Bronchial epithelial cell (primary cell): ENCODE data around the gene PIAS3. TPM values are rescaled to one million over a fixed set of nuclear protein-coding genes. Genes with fewer than 3 reads are reported as not detected.

Source experiments
- DNase-seq: peaks from one replicate; pipeline ENCODE4 v3.0.0-alpha.2; 2010; ENCODE audit warnings: low read depth
- FAIRE-seq: peaks from 2 replicates; lab custom pipeline; 2011; peaks lifted over from hg19 to GRCh38; lab: Jason Lieb, UNC
- H3K27me3 ChIP-seq: 2 replicates; pipeline ENCODE4 v1.5.1; 2011; ENCODE audit warnings: low read length; ENCODE audit not compliant: control insufficient read depth, insufficient read depth
- H3K36me3 ChIP-seq: 2 replicates; pipeline ENCODE4 v1.5.1; 2011; ENCODE audit warnings: low read length; ENCODE audit not compliant: control insufficient read depth, insufficient read depth
- H3K4me3 ChIP-seq: 2 replicates; pipeline ENCODE4 v1.5.1; 2011; ENCODE audit warnings: mild to moderate bottlenecking, low read depth, low read length, control low read depth
- total RNA-seq: library from RNA; depleted of rRNA; stranded (reverse); fragments of >200 nt; gene quantifications from 2 replicates; pipeline ENCODE4 v1.2.1, GENCODE V29; 2014
- TF ChIP-seq, protein P1 (sequence below): IDR thresholded peaks from 2 replicates; pipeline ENCODE4 v1.5.1; 2011; ENCODE audit warnings: mild to moderate bottlenecking, moderate library complexity, low read length, control low read depth, inconsistent platforms; ENCODE audit not compliant: insufficient read depth, severe bottlenecking

PIAS3 gene
- total RNA-seq, 1 donor from 2014 or later, result 5.0 TPM

DNA sequence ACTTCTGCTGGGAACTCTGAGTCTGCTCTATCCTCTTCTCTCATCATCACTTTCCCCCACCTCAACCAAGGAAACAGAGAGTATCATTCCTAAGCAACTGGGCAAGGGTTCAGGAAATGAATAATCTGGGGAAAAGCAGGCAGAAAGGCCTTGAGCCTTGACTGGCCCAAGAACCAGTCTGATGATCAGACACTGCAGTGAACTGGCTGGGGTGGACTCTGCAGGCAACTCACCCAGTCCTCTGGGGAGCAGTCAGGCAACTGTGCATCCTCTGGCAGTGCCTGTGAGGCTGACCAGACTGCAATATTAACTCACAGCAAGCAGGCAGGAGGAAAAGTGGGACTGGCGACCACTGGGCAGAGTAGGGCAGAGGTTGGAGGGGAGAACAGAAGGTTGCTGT is 25.8 kb upstream of the PIAS3 start:
- no peaks in the 10 kb centered on the region for H3K36me3 ChIP-seq
- no peaks in the 10 kb centered on the region for H3K27me3 ChIP-seq
- DNase-seq, result peak; percentile 44
- TF ChIP-seq, protein P1, sequence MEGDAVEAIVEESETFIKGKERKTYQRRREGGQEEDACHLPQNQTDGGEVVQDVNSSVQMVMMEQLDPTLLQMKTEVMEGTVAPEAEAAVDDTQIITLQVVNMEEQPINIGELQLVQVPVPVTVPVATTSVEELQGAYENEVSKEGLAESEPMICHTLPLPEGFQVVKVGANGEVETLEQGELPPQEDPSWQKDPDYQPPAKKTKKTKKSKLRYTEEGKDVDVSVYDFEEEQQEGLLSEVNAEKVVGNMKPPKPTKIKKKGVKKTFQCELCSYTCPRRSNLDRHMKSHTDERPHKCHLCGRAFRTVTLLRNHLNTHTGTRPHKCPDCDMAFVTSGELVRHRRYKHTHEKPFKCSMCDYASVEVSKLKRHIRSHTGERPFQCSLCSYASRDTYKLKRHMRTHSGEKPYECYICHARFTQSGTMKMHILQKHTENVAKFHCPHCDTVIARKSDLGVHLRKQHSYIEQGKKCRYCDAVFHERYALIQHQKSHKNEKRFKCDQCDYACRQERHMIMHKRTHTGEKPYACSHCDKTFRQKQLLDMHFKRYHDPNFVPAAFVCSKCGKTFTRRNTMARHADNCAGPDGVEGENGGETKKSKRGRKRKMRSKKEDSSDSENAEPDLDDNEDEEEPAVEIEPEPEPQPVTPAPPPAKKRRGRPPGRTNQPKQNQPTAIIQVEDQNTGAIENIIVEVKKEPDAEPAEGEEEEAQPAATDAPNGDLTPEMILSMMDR, result no peak
- peak overlapping the region; percentile 58 for H3K4me3 ChIP-seq
- no peak for FAIRE-seq

DNA sequence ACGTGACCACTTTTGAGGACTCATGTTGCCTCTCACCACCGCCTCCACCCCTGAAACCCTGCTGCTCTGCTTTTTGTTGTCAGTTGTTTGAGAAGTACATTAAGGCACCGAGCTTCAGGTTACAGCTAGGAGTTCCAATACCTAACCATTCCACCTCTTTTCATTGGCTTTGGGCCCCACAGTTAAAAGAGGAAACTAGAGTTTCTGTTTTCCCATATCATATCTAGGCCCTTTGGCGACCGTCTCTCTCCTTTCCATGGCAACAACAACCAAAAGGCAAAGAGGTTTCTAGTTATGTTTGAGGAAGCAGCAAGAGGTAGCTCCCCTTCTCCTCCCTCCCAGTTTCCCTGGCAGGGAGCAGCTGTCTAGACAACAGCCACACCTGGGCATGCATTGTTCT is 20.9 kb upstream of the PIAS3 start:
- H3K36me3 ChIP-seq, result no peaks in the 10 kb centered on the region
- no peak overlapping the region for H3K4me3 ChIP-seq
- TF ChIP-seq, protein P1, result no peak
- FAIRE-seq (no peak), DNase-seq (no peak)
- no peaks in the 10 kb centered on the region for H3K27me3 ChIP-seq

DNA sequence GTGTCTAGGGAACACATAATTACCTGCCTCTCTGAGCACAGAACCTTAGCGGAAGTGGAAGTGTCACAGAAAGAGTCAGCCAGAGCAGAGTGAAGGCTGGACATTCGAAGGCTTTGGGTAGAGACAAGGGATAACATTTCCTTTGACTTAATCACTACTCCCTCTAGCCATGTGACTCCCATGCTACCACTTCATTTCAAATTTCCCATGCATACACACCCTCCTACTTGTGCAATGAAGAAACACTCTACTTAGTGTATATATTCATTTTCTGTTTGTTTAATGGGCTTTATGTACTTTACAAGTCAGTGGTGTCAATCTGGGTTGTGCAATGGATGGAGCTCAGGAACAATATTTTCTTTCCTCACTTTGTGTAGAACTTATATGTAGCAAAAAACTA is 19.8 kb upstream of the PIAS3 start:
- peak; percentile 90 for DNase-seq
- peak; percentile 83 for FAIRE-seq

DNA sequence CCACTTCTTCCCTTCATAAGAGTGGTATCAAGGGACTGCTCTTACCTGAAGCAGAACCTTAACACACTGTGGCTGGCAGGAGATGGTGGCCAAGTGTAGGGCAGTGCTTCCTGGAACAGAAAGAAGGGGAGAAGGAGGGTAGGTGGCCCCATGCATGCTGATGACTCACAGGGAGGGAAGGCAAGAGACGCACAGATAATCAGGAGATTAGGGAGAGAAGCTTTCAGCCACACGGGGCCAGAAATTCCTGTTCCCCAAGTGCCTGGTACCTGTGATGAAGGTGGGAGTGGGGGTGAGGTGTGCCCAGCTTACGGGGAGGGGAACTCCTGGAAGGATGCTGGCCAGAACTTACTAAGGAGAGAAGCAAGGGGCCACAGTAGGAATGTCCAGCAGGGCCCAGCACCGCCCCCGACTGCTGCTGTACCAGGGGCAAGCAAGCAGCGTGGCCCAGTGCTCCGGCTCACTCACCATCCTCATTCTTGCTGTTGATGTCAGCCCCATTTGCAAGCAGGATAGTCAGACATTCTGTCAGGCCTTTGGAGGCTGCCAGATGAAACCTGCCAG is 19.1 kb upstream of the PIAS3 start:
- no peaks in the 10 kb centered on the region for H3K27me3 ChIP-seq
- no peak overlapping the region for H3K4me3 ChIP-seq
- peak; percentile 72 for DNase-seq
- H3K36me3 ChIP-seq, result no peaks in the 10 kb centered on the region
- TF ChIP-seq, protein P1, result no peak
- no peak for FAIRE-seq

More for the DNA sequence above, 19.8 kb upstream of the PIAS3 start:
- H3K4me3 ChIP-seq, result no peak overlapping the region
- no peaks in the 10 kb centered on the region for H3K27me3 ChIP-seq
- no peaks in the 10 kb centered on the region for H3K36me3 ChIP-seq
- TF ChIP-seq, protein P1, result no peak

DNA sequence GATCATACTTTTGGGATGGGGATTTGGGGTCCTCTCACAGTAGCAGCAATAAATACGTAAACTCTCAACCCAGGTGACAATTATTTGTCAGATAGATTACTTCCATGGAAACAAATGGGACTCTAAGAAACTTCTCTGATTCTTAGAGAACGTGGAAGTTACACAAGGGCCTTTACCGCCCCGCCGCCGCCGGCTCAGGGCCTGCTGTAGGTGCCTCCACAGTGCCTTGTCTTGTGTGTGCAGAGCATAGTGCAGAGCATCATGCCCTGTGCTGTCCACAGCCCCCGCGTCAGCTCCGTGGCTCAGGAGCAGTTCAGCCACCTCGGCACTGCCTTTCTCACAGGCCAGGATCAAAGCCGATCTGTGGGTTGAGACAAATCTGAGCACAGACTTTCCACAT is 15.8 kb upstream of the PIAS3 start:
- TF ChIP-seq, protein P1, result no peak
- DNase-seq (no peak), FAIRE-seq (no peak)
- Histone ChIP-seq H3K36me3 (no peaks in the 10 kb centered on the region), H3K27me3 (no peaks in the 10 kb centered on the region), H3K4me3 (no peak overlapping the region)
